ENCODE measurements around the gene RNGTT. TPM values are rescaled to one million over a fixed set of nuclear protein-coding genes. Genes with fewer than 3 reads are reported as not detected.
"Not testable (repeated sequence)": the region's sequence is repeated elsewhere in the genome, so short reads cannot be mapped to it uniquely, and the experiment has no call there.

Gene RNGTT
- total RNA-seq, 1 donor from 2014 or later, result 18.2 TPM

- Histone ChIP-seq H3K36me3 (no peaks in the 10 kb centered on the region), H3K27ac (no peak overlapping the region), H3K4me1 (peaks cover 6% of the 10 kb centered on the region), H3K27me3 (no peaks in the 10 kb centered on the region), H3K9me3 (no peaks in the 10 kb centered on the region), H3K4me3 (no peak overlapping the region)
- intact Hi-C loops (cut with DNase I), result no loop called here
- DNase-seq (ENCODE audit: extremely low spot score in 2 of 2), result no peak
- no peak for TF ChIP-seq POLR2A (IDR thresholded peaks at IDR 0.05)
- no peak for TF ChIP-seq POLR2AphosphoS5 (IDR thresholded peaks at IDR 0.05; ENCODE audit: insufficient read depth in 1 of 2, low read depth in 1 of 2)
- TF ChIP-seq CTCF (IDR thresholded peaks at IDR 0.05), result no peak
Measured at GRCh38 chr6:88908598-88909548, 54.5 kb downstream of the RNGTT start.

- DNase-seq (ENCODE audit: extremely low spot score in 2 of 2); intact Hi-C loops (cut with DNase I); H3K27me3 ChIP-seq: not testable (repeated sequence)
Measured at GRCh38 chr6:88907148-88907547, 56.3 kb downstream of the RNGTT start.

GRCh38 chr6:88899569-88900316, 63.7 kb downstream of the RNGTT start:
- Histone ChIP-seq H3K36me3 (peaks cover 0 to 8% of the 10 kb centered on the region in 2 donors), H3K4me3 (no peak overlapping the region), H3K27ac (no peak overlapping the region), H3K27me3 (no peaks in the 10 kb centered on the region), H3K9me3 (no peaks in the 10 kb centered on the region), H3K4me1 (no peaks in the 10 kb centered on the region)
- intact Hi-C loops (cut with DNase I), result no loop called here
- TF ChIP-seq POLR2A (IDR thresholded peaks at IDR 0.05), result no peak
- TF ChIP-seq POLR2AphosphoS5 (IDR thresholded peaks at IDR 0.05; ENCODE audit: insufficient read depth in 1 of 2, low read depth in 1 of 2), result no peak
- TF ChIP-seq CTCF (IDR thresholded peaks at IDR 0.05), result no peak
- DNase-seq (ENCODE audit: extremely low spot score in 2 of 2), result no peak

More at GRCh38 chr6:88907148-88907547, 56.3 kb downstream of the RNGTT start:
- not testable (repeated sequence) for H3K9me3 ChIP-seq, H3K4me3 ChIP-seq, H3K27ac ChIP-seq, H3K36me3 ChIP-seq, H3K4me1 ChIP-seq

GRCh38 chr6:88895911-88896310, 67.5 kb downstream of the RNGTT start:
- H3K27me3 ChIP-seq, result no peaks in the 10 kb centered on the region

More at GRCh38 chr6:88895911-88896310, 67.5 kb downstream of the RNGTT start:
- Histone ChIP-seq H3K4me3 (no peak overlapping the region), H3K4me1 (no peaks in the 10 kb centered on the region), H3K36me3 (no peaks in the 10 kb centered on the region), H3K9me3 (no peaks in the 10 kb centered on the region), H3K27ac (no peak overlapping the region)
- TF ChIP-seq POLR2A (IDR thresholded peaks at IDR 0.05) (no peak), CTCF (IDR thresholded peaks at IDR 0.05) (no peak), POLR2AphosphoS5 (IDR thresholded peaks at IDR 0.05; ENCODE audit: insufficient read depth in 1 of 2, low read depth in 1 of 2) (no peak)
- no peak for DNase-seq (ENCODE audit: extremely low spot score in 2 of 2)
- intact Hi-C loops (cut with DNase I), result no loop called here

All from vagina (tissue), 2 donors.